HG03097 (cell line): ENCODE measurements around the gene TMSB4X.
"Not testable (repeated sequence)": the region's sequence is repeated elsewhere in the genome, so short reads cannot be mapped to it uniquely, and the experiment has no call there.

Experiments used
- ATAC-seq: cut with Tn5 transposase; IDR thresholded peaks from one replicate; pipeline ENCODE4 v1.9.1; 2021; ENCODE audit not compliant: unreplicated experiment, low FRiP score

Gene TMSB4X

GRCh38 chrX:12954376-12954775 is 20.5 kb upstream of the TMSB4X start:
- no peak for ATAC-seq

- ATAC-seq: no peak
These were observed 19.9 kb upstream of the TMSB4X start for GRCh38 chrX:12954981-12955380.

- ATAC-seq: peak; percentile 51
These were observed 18.8 kb upstream of the TMSB4X start for GRCh38 chrX:12955882-12956703.

- peak; percentile 72 for ATAC-seq
These were observed 18.0 kb upstream of the TMSB4X start for GRCh38 chrX:12956704-12957534.

- ATAC-seq: no peak
These were observed 16.9 kb upstream of the TMSB4X start for GRCh38 chrX:12958059-12958458.

GRCh38 chrX:12958461-12958860 is 16.4 kb upstream of the TMSB4X start:
- no peak for ATAC-seq

GRCh38 chrX:12961196-12961718 is 13.7 kb upstream of the TMSB4X start:
- no peak for ATAC-seq

GRCh38 chrX:12962041-12962504 is 12.8 kb upstream of the TMSB4X start:
- ATAC-seq: no peak

- ATAC-seq: not testable (repeated sequence)
These were observed 11.6 kb upstream of the TMSB4X start for GRCh38 chrX:12963210-12963850.

GRCh38 chrX:12965131-12965940 is 9.6 kb upstream of the TMSB4X start:
- no peak for ATAC-seq

GRCh38 chrX:12966151-12966550 is 8.8 kb upstream of the TMSB4X start:
- no peak for ATAC-seq

GRCh38 chrX:12967711-12968465 is 7.0 kb upstream of the TMSB4X start:
- ATAC-seq: no peak

- ATAC-seq: no peak
These were observed 4.2 kb upstream of the TMSB4X start for GRCh38 chrX:12970691-12971202.

- ATAC-seq: no peak
These were observed 3.5 kb upstream of the TMSB4X start for GRCh38 chrX:12971282-12972003.

- ATAC-seq: no peak
These were observed 2.7 kb upstream of the TMSB4X start for GRCh38 chrX:12972243-12972642.

- no peak for ATAC-seq
These were observed 1.9 kb upstream of the TMSB4X start for GRCh38 chrX:12972878-12973560.

- no peak for ATAC-seq
These were observed 1.2 kb upstream of the TMSB4X start for GRCh38 chrX:12973561-12974304.
